Endothelial cell of umbilical vein (primary cell): ENCODE data around the gene CLEC4M. TPM values are rescaled to one million over a fixed set of nuclear protein-coding genes. Genes with fewer than 3 reads are reported as not detected.

Source experiments
- BruUV-seq: library from RNA; stranded (reverse); fragments of 400-500 nt; replicated peaks from 2 replicates; lab custom pipeline; 2021; lab: Mats Ljungman, UMichigan
- CTCF ChIA-PET: fragments of 300-600, 350-600 bp; sonication (Branson Sonifier 250); formaldehyde crosslinking; loops from one replicate; lab custom pipeline; 2021; ENCODE audit warnings: antibody characterized with exemption, inconsistent platforms; lab: Charles Lee
- POLR2A ChIA-PET: fragments of 300-600, 350-600 bp; sonication (Branson Sonifier 250); formaldehyde crosslinking; loops from one replicate; lab custom pipeline; 2021; ENCODE audit warnings: antibody characterized with exemption, inconsistent platforms; lab: Charles Lee
- DNase-seq: peaks from one replicate; pipeline ENCODE4 v3.0.0-alpha.2; 2011; ENCODE audit warnings: low read depth, low spot score
- FAIRE-seq: peaks from 2 replicates; lab custom pipeline; 2011; peaks lifted over from hg19 to GRCh38; lab: Jason Lieb, UNC
- H2AFZ ChIP-seq: 2 replicates; pipeline ENCODE4 v1.6.0; 2012; ENCODE audit warnings: low read depth, low read length, control low read depth, inconsistent platforms
- H3K27ac ChIP-seq: 2 replicates; pipeline ENCODE4 v1.5.1; 2011; ENCODE audit warnings: low read depth, mild to moderate bottlenecking, control low read depth, low read length, moderate library complexity; ENCODE audit not compliant: insufficient read depth
- H3K27me3 ChIP-seq, 2 experiments: 2 replicates each; pipeline versions ENCODE4 v1.6.0 to v1.6.1; 2011; ENCODE audit warnings: low read length in 2 of 2, mixed read lengths in 1 of 2; ENCODE audit not compliant: control insufficient read depth in 2 of 2, insufficient read depth in 2 of 2
- H3K36me3 ChIP-seq, 2 experiments: 2 replicates in 1 of 2; 3 replicates in 1 of 2; pipeline ENCODE4 v1.5.1; 2011; ENCODE audit warnings: low read length in 2 of 2, mild to moderate bottlenecking in 1 of 2, moderate library complexity in 1 of 2; ENCODE audit not compliant: control insufficient read depth in 2 of 2, insufficient read depth in 2 of 2; ENCODE audit errors: extremely low read depth in 1 of 2
- H3K4me1 ChIP-seq: 3 replicates; pipeline ENCODE4 v1.5.1; 2011; ENCODE audit warnings: mild to moderate bottlenecking, low read length; ENCODE audit not compliant: control insufficient read depth, insufficient read depth; ENCODE audit errors: extremely low read depth
- H3K4me2 ChIP-seq: 2 replicates; pipeline ENCODE4 v1.6.1; 2011; ENCODE audit warnings: low read length, control low read depth, mixed read lengths; ENCODE audit not compliant: insufficient read depth
- H3K4me3 ChIP-seq, 3 experiments: fragments of 200-600 bp in 1 of 3; sonication (generic), shearing (Covaris generic) in 1 of 3; replicated peaks in 1 of 3; 2 replicates each; pipeline ENCODE4 v1.5.1; 2011 to 2016; ENCODE audit warnings: control low read depth in 3 of 3, low read length in 3 of 3, mild to moderate bottlenecking in 2 of 3, inconsistent platforms in 1 of 3, low read depth in 1 of 3, moderate library complexity in 1 of 3; ENCODE audit not compliant: insufficient read depth in 1 of 3
- H3K79me2 ChIP-seq: 2 replicates; pipeline ENCODE4 v1.6.0; 2012; ENCODE audit warnings: low read length, inconsistent platforms; ENCODE audit not compliant: control insufficient read depth, insufficient read depth
- H3K9ac ChIP-seq: replicated peaks from 2 replicates; pipeline ENCODE3; 2011; ENCODE audit warnings: low read length, control low read depth; ENCODE audit not compliant: insufficient read depth; ENCODE audit errors: extremely low read depth
- H3K9me1 ChIP-seq: replicated peaks from 3 replicates; pipeline ENCODE4 v1.6.0; 2011; ENCODE audit warnings: mild to moderate bottlenecking, low read length; ENCODE audit not compliant: control insufficient read depth, insufficient read depth; ENCODE audit errors: extremely low read depth
- H3K9me3 ChIP-seq: replicated peaks from 2 replicates; pipeline ENCODE4 v1.5.1; 2012; ENCODE audit warnings: low read length, inconsistent platforms; ENCODE audit not compliant: control insufficient read depth, insufficient read depth
- H4K20me1 ChIP-seq: replicated peaks from 2 replicates; pipeline ENCODE3; 2011; ENCODE audit warnings: mild to moderate bottlenecking, low read length; ENCODE audit not compliant: control insufficient read depth, insufficient read depth; ENCODE audit errors: extremely low read depth
- EZH2 ChIP-seq: IDR thresholded peaks from 2 replicates; pipeline ENCODE4 v1.6.1; 2012; ENCODE audit warnings: borderline replicate concordance, low read depth, mild to moderate bottlenecking, moderate library complexity, low read length, inconsistent platforms; ENCODE audit not compliant: severe bottlenecking
- FOS ChIP-seq: IDR thresholded peaks from 2 replicates; pipeline ENCODE4 v1.6.1; 2011; ENCODE audit warnings: mild to moderate bottlenecking, low read length, moderate library complexity, borderline replicate concordance; ENCODE audit not compliant: insufficient read depth
- GATA2 ChIP-seq: IDR thresholded peaks from 2 replicates; pipeline ENCODE4 v1.7.0; 2011; ENCODE audit warnings: low read depth, mild to moderate bottlenecking, moderate library complexity, mixed read lengths, low read length; ENCODE audit not compliant: insufficient read length, insufficient read depth
- JUN ChIP-seq: IDR thresholded peaks from 2 replicates; pipeline ENCODE4 v1.6.1; 2011; ENCODE audit warnings: borderline replicate concordance, low read depth; ENCODE audit not compliant: insufficient read length, insufficient read depth
- POLR2AphosphoS5 ChIP-seq: IDR thresholded peaks from 2 replicates; pipeline ENCODE4 v1.6.1; 2012; ENCODE audit warnings: low read depth, mild to moderate bottlenecking, control low read depth, low read length, moderate library complexity; ENCODE audit not compliant: insufficient read depth
- dilution Hi-C: fragments of 300-500 bp; cut with MboI; formaldehyde crosslinking; loops from one replicate; pipeline ENCODE4 v1.15.0; 2019; ENCODE audit warnings: low sequenced_read_pairs; ENCODE audit not compliant: extremely low pct_ligation_motif_present
- intact Hi-C: fragments of 100-400 bp; cut with micrococcal nuclease; formaldehyde crosslinking; loops from one replicate; pipeline ENCODE4 v1.10.0; 2022
- polyA plus RNA-seq, 4 experiments: library from polyadenylated mRNA; depleted of rRNA in 3 of 4; stranded (reverse) in 3 of 4; unstranded in 1 of 4; fragments of >200 nt; gene quantifications; 2 replicates each; pipeline versions ENCODE4 v1.2.1 to v1.2.3, GENCODE V29; 2011 to 2012; ENCODE audit warnings: missing spikeins in 1 of 4
- total RNA-seq: library from RNA; stranded (reverse); gene quantifications from 2 replicates; pipeline ENCODE4 v1.2.3, GENCODE V29; 2021

CLEC4M gene
- total and polyA plus RNA-seq, 2 donors (not counting 3 experiments of a cell fraction or from before 2014, with no cell fraction given), result 0.46 to 1.0 TPM

DNA sequence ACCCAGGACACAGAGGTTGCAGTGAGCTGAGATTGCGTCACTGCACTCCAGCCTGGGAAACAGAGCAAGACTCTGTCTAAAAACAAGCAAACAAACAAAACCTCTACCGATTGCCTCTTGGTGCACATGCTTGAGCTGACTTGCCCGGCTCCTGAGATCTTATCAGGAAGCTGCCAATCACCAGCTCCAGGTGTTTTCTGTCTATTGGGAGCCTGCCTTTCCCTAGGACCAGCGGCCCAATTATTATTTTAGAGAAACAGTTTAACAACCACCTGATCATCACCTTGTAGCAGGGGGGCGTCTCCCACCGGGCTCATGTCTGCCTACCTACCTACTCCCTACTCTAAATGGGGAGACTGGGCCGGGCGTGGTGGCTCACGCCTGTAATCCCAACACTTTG lies 10.8 kb downstream of the CLEC4M start:
- ChIA-PET CTCF (interaction anchor here (1.0 to 1.8 kb wide), 3 partner anchors 25 to 93 kb away, joined by 3 to 7 read pairs (median 3); partner anchors contain the start of gene TRAPPC5), POLR2A (interaction anchor here (0.6 kb wide), 1 partner anchor 155 kb away, joined by 4 read pairs; no protein-coding TSS in a partner anchor)
- Histone ChIP-seq H3K27me3 (no peaks in the 10 kb centered on the region), H3K79me2 (no peaks in the 10 kb centered on the region), H2AFZ (no peak overlapping the region), H4K20me1 (no peaks in the 10 kb centered on the region), H3K27ac (no peak overlapping the region), H3K4me1 (no peaks in the 10 kb centered on the region), H3K4me2 (no peak overlapping the region), H3K9me1 (no peaks in the 10 kb centered on the region), H3K4me3 (no peak overlapping the region), H3K36me3 (no peaks in the 10 kb centered on the region), H3K9ac (no peak overlapping the region), H3K9me3 (no peaks in the 10 kb centered on the region)
- DNase-seq (no peak), FAIRE-seq (no peak)
- dilution Hi-C loops (no loop called here), intact Hi-C loops (no loop called here)
- TF ChIP-seq JUN (no peak), EZH2 (no peak), POLR2AphosphoS5 (no peak)
- no TSS peak for BruUV-seq

DNA sequence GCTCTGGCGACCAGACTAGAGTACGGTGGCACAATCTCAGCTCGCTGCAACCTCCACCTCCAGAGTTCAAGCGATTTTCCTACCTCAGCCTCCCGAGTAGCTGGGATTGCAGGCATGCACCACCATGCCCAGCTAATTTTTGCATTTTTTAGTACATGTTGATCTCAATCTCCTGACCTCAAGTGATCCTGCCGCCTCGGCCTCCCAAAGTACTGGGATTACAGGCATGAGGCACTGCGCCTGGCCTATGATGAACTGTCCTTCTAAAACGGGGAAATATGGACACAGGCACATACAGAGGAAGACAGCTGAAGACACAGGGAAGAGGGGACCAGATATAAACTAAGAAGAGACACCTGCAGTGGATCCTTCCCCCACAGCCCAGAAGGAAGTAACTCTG lies 12.7 kb downstream of the CLEC4M start:
- intact Hi-C loops (no loop called here), dilution Hi-C loops (no loop called here)
- Histone ChIP-seq H3K9ac (no peak overlapping the region), H3K9me1 (no peaks in the 10 kb centered on the region), H3K4me3 (no peak overlapping the region), H3K27ac (no peak overlapping the region), H3K79me2 (no peaks in the 10 kb centered on the region), H2AFZ (no peak overlapping the region), H3K36me3 (no peaks in the 10 kb centered on the region), H3K4me1 (no peaks in the 10 kb centered on the region), H3K27me3 (no peaks in the 10 kb centered on the region), H3K9me3 (no peaks in the 10 kb centered on the region), H3K4me2 (no peak overlapping the region), H4K20me1 (no peaks in the 10 kb centered on the region)
- FAIRE-seq (no peak), DNase-seq (no peak)
- BruUV-seq, result no TSS peak
- TF ChIP-seq FOS, result no peak
- TF ChIP-seq POLR2AphosphoS5, result no peak
- no peak for TF ChIP-seq GATA2
- ChIA-PET CTCF (interaction anchor here (1.3 kb wide), 1 partner anchor 8 kb away, joined by 4 read pairs; no protein-coding TSS in a partner anchor), POLR2A (no interaction called here)
